SK-N-SH treated with all-trans-retinoic acid at 6 μM for 48 hours (cell line): ENCODE results near the gene FAF1.

Experiments used
- ATAC-seq: fragments of 200-7000 bp; cut with Tn5 transposase; 3 replicates; pipeline ENCODE4 v1.9.1; 2020; ENCODE audit warnings: mild to moderate bottlenecking, moderate library complexity
- ARNTL ChIP-seq: fragments of 450-650 bp; formaldehyde crosslinking; IDR thresholded peaks from 2 replicates; pipeline ENCODE4 v1.5.0; 2020; ENCODE audit warnings: low read depth, mild to moderate bottlenecking, moderate library complexity, borderline replicate concordance
- BACH2 ChIP-seq: fragments of 250-450 bp; sonication (Bioruptor Pico); IDR thresholded peaks from 2 replicates; pipeline ENCODE4 v1.9.0; 2021; ENCODE audit warnings: mild to moderate bottlenecking, borderline replicate concordance
- CSDC2 ChIP-seq: fragments of 250-450 bp; sonication (Bioruptor Pico); IDR thresholded peaks from 2 replicates; pipeline ENCODE4 v1.5.0; 2020; ENCODE audit warnings: mild to moderate bottlenecking, moderate library complexity
- CSRNP3 ChIP-seq: fragments of 250-450 bp; sonication (Bioruptor Pico); IDR thresholded peaks from 2 replicates; pipeline ENCODE4 v1.5.1; 2021; ENCODE audit warnings: mild to moderate bottlenecking, moderate library complexity
- ESRRG ChIP-seq: fragments of 250-450 bp; sonication (Bioruptor Pico); IDR thresholded peaks from 2 replicates; pipeline ENCODE4 v1.6.1; 2021; ENCODE audit warnings: mild to moderate bottlenecking
- GLIS3 ChIP-seq: fragments of 250-450 bp; sonication (Bioruptor Pico); IDR thresholded peaks from 2 replicates; pipeline ENCODE4 v1.5.0; 2020; ENCODE audit warnings: mild to moderate bottlenecking, moderate library complexity
- ISL1 ChIP-seq: fragments of 250-450 bp; sonication (Bioruptor Pico); IDR thresholded peaks from 2 replicates; pipeline ENCODE4 v2.1.2; 2022; ENCODE audit warnings: mild to moderate bottlenecking, moderate library complexity
- OSR1 ChIP-seq: fragments of 250-450 bp; sonication (Bioruptor Pico); IDR thresholded peaks from 2 replicates; pipeline ENCODE4 v1.8.0; 2022; ENCODE audit warnings: moderate library complexity, mild to moderate bottlenecking, inconsistent platforms
- POU6F1 ChIP-seq: fragments of 250-450 bp; sonication (Bioruptor Pico); IDR thresholded peaks from 2 replicates; pipeline ENCODE4 v1.8.0; 2021; ENCODE audit warnings: low read depth, mild to moderate bottlenecking, moderate library complexity, borderline replicate concordance
- PPARA ChIP-seq: fragments of 250-450 bp; sonication (Bioruptor Pico); IDR thresholded peaks from 2 replicates; pipeline ENCODE4 v1.5.0; 2020; ENCODE audit warnings: mild to moderate bottlenecking, borderline replicate concordance
- RARB ChIP-seq: fragments of 250-450 bp; sonication (Bioruptor Pico); IDR thresholded peaks from 2 replicates; pipeline ENCODE4 v1.8.0; 2021; ENCODE audit warnings: mild to moderate bottlenecking, moderate library complexity
- SNAI2 ChIP-seq: fragments of 250-450 bp; sonication (Bioruptor Pico); IDR thresholded peaks from 2 replicates; pipeline ENCODE4 v1.5.0; 2020; ENCODE audit warnings: mild to moderate bottlenecking, moderate library complexity
- TCF4 ChIP-seq: fragments of 250-450 bp; sonication (Bioruptor Pico); IDR thresholded peaks from 2 replicates; pipeline ENCODE4 v1.8.0; 2021; ENCODE audit warnings: mild to moderate bottlenecking, moderate library complexity, borderline replicate concordance
- TOX ChIP-seq: fragments of 250-450 bp; sonication (Bioruptor Pico); IDR thresholded peaks from 2 replicates; pipeline ENCODE4 v1.8.0; 2021; ENCODE audit warnings: mild to moderate bottlenecking, moderate library complexity, borderline replicate concordance
- TSHZ2 ChIP-seq: fragments of 250-450 bp; sonication (Bioruptor Pico); IDR thresholded peaks from 2 replicates; pipeline ENCODE4 v1.5.0; 2020; ENCODE audit warnings: mild to moderate bottlenecking, moderate library complexity
- ZC3H10 ChIP-seq: fragments of 250-450 bp; sonication (Bioruptor Pico); IDR thresholded peaks from 2 replicates; pipeline ENCODE4 v1.5.1; 2021; ENCODE audit warnings: mild to moderate bottlenecking, moderate library complexity
- ZFP3 ChIP-seq: fragments of 250-450 bp; sonication (Bioruptor Pico); IDR thresholded peaks from 2 replicates; pipeline ENCODE4 v1.5.0; 2020; ENCODE audit warnings: mild to moderate bottlenecking, moderate library complexity
- ZFP30 ChIP-seq: fragments of 450-650 bp; formaldehyde crosslinking; IDR thresholded peaks from 2 replicates; pipeline ENCODE4 v1.5.0; 2022; ENCODE audit warnings: mild to moderate bottlenecking, moderate library complexity
- ZNF565 ChIP-seq: fragments of 450-650 bp; formaldehyde crosslinking; conservative IDR thresholded peaks from 2 replicates; pipeline ENCODE4 v1.5.0; 2020; ENCODE audit warnings: low read depth, mild to moderate bottlenecking, moderate library complexity
- ZNF70 ChIP-seq: fragments of 450-650 bp; formaldehyde crosslinking; IDR thresholded peaks from 2 replicates; pipeline ENCODE4 v1.5.0; 2020; ENCODE audit warnings: mild to moderate bottlenecking, moderate library complexity
- TF ChIP-seq, protein P1 (sequence below): fragments of 250-450 bp; sonication (Bioruptor Pico); IDR thresholded peaks from 2 replicates; pipeline ENCODE4 v1.5.1; 2020; ENCODE audit warnings: low read depth, mild to moderate bottlenecking, moderate library complexity
- TF ChIP-seq, protein P2 (sequence below): fragments of 250-450 bp; sonication (Bioruptor Pico); IDR thresholded peaks from 2 replicates; pipeline ENCODE4 v1.8.0; 2020; ENCODE audit warnings: mild to moderate bottlenecking, moderate library complexity, borderline replicate concordance

FAF1 gene

GRCh38 chr1:50833216-50833615 lies 126.9 kb downstream of the FAF1 start (continued):
- TF ChIP-seq, protein P1, sequence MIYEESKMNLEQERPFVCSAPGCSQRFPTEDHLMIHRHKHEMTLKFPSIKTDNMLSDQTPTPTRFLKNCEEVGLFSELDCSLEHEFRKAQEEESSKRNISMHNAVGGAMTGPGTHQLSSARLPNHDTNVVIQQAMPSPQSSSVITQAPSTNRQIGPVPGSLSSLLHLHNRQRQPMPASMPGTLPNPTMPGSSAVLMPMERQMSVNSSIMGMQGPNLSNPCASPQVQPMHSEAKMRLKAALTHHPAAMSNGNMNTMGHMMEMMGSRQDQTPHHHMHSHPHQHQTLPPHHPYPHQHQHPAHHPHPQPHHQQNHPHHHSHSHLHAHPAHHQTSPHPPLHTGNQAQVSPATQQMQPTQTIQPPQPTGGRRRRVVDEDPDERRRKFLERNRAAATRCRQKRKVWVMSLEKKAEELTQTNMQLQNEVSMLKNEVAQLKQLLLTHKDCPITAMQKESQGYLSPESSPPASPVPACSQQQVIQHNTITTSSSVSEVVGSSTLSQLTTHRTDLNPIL (CRISPR knock-in tag), result no peak
- TF ChIP-seq ZNF70 (no peak), PPARA (CRISPR knock-in tag) (no peak), ESRRG (CRISPR knock-in tag) (no peak), ZC3H10 (CRISPR knock-in tag) (no peak), ARNTL (CRISPR knock-in tag) (no peak), ZFP30 (CRISPR knock-in tag) (no peak)

DNA sequence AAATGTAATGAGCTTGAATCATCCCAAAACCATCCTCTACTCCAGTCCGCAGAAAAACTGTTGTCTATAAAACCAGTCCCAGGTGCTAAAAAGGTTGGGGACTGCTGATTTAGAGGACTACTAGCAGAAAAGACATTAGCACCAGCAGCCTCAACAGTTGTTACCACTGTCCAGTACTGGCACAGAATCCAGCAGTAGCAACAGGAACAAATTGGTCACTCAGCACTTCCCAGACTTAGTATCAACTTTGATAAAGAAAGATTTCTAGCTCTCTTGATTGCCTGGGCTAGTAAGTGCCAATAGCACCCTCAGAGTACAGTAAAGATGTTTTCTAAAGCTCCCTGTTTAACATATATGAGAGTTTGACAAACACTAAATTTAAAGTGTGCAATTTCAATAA lies 127.9 kb downstream of the FAF1 start:
- TF ChIP-seq ZNF565 (CRISPR knock-in tag) (no peak), ZNF70 (no peak), ARNTL (CRISPR knock-in tag) (no peak), ZC3H10 (CRISPR knock-in tag) (no peak), ESRRG (CRISPR knock-in tag) (no peak), BACH2 (CRISPR knock-in tag) (no peak), GLIS3 (CRISPR knock-in tag) (no peak), TOX (CRISPR knock-in tag) (no peak), CSDC2 (CRISPR knock-in tag) (no peak), POU6F1 (no peak), RARB (CRISPR knock-in tag) (no peak), TSHZ2 (CRISPR knock-in tag) (no peak)
- ATAC-seq, result no peak

DNA sequence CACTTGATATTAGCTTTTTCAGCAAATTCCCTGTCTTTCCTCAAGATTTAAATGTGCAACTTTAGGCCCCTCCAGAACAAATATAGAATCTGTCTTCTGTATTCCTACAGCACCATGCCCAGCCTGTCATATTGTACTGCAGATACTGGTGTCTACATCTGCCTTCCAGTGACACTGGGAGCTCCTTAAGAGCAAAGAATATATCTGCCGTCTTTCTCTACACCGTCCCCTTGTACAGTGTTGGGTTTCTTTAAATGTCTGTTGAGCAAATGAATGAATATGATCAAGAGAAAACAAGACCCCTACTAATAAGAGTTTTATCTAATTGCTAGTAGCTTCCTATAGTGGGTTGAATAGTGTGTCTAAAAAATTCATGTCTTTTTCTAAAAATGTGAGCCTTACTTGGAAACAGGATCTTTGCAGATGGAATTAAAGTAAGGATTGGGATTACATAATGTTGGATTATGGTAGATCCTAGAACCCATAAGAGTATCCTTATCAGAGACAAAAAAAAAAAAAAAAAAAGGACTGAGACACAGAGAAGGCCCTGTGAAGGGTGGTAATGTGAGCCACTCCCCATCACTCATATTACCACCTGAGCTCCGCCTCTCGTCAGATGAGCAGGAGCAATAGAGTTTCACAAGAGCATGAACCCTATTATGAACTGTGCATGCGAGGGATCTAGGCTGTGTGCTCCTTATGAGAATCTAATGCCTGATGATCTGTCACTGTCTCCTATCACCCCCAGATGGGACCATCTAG lies 128.6 kb downstream of the FAF1 start:
- no peak for ATAC-seq
- TF ChIP-seq ZFP30 (CRISPR knock-in tag) (no peak), CSRNP3 (CRISPR knock-in tag) (no peak), ISL1 (no peak), ZC3H10 (CRISPR knock-in tag) (no peak), TCF4 (CRISPR knock-in tag) (no peak), CSDC2 (CRISPR knock-in tag) (no peak), TSHZ2 (CRISPR knock-in tag) (no peak), ZNF70 (no peak), ZFP3 (CRISPR knock-in tag) (no peak), ESRRG (CRISPR knock-in tag) (no peak), SNAI2 (CRISPR knock-in tag) (no peak), ARNTL (CRISPR knock-in tag) (no peak), OSR1 (CRISPR knock-in tag) (no peak), POU6F1 (no peak), RARB (CRISPR knock-in tag) (no peak), TOX (CRISPR knock-in tag) (no peak), BACH2 (CRISPR knock-in tag) (no peak), ZNF565 (CRISPR knock-in tag) (no peak)
- TF ChIP-seq, protein P2, sequence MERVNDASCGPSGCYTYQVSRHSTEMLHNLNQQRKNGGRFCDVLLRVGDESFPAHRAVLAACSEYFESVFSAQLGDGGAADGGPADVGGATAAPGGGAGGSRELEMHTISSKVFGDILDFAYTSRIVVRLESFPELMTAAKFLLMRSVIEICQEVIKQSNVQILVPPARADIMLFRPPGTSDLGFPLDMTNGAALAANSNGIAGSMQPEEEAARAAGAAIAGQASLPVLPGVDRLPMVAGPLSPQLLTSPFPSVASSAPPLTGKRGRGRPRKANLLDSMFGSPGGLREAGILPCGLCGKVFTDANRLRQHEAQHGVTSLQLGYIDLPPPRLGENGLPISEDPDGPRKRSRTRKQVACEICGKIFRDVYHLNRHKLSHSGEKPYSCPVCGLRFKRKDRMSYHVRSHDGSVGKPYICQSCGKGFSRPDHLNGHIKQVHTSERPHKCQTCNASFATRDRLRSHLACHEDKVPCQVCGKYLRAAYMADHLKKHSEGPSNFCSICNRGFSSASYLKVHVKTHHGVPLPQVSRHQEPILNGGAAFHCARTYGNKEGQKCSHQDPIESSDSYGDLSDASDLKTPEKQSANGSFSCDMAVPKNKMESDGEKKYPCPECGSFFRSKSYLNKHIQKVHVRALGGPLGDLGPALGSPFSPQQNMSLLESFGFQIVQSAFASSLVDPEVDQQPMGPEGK, result no peak
